COLO829 (cell line): ENCODE results near the gene ULK1.
A peak's percentile ranks its signal among the peaks of the same experiment; 100 is the strongest.

Experiments used
- DNase-seq: peaks from one replicate; pipeline ENCODE4 v3.0.0; 2012; ENCODE audit warnings: low spot score

ULK1 gene

DNA sequence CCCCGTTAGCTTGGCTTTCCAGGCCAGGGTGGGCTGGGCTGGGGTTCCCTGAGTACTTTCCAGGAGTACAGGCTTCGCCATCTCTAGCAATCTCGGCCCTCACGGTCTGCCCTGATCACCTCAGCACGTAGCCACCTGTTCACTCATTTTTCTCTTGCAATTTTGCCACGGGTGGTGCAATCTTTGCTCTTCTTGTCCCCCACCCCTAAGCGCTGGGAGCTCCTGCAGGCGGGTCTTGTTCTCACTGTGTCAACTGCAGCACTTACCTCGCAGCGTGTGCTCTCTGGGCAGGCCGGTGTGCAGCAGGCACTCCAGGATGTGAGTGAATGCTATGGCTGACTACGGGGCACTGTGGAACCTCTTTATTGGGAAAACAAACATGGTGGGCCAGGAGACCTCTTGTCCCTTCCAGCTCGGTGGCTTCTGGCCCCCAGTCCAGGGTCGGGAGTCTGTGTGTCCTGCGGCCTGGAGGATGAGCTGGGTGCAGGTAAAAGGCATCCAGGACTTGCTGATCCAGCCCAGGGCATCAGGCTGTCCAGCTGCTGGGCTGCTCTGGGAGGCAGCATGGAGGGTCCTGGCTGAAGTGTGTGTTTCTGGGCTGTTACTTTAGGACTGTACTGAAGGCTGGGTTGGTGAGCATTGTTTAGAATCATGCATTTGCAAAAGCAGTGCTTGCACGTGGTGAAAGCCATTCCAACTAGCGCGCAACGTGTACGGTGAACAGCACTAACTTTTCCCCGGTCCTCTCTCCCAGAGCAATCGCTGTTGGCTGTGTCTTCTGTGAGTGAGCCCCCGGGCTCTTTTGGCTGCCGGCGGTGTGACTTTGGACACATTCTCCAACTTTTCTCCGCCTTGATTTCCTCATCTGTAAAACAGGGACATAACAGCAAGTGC, 1.5 kb upstream of the ULK1 start:
- DNase-seq = no peak

DNA sequence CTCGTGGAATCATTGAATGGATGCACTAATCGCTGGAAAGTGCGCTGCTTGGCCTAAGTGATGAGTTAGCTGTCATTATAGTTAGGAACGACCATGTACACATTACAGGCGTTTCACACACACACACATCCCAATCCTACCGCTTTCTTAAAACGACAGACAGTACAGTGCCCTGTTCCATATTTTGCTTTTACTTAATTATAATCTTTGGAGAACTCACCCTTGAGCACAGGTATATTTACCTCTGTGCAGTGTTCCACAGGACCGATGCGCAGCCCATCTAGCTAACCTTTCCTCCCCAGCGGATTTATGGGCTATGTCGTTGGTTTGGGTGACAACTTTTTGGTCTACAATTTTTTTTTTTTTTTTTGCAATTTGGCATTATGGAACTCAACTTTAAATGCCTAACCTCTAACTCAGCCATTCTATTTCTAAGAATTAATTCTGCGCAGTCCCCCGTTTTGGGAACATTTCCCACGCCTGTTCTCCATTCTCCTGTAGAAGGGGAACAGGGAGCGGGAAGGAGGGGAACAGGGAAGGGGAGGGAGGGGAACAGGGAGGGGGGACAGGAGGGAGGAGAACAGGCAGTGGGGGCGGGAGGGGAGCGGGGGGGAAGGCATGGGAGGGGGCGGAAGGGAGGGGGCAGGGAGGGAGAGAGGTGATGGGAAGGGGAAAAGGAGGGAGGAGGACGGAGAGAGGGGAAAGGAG, 663 bp upstream of the ULK1 start:
- DNase-seq = no peak

DNA sequence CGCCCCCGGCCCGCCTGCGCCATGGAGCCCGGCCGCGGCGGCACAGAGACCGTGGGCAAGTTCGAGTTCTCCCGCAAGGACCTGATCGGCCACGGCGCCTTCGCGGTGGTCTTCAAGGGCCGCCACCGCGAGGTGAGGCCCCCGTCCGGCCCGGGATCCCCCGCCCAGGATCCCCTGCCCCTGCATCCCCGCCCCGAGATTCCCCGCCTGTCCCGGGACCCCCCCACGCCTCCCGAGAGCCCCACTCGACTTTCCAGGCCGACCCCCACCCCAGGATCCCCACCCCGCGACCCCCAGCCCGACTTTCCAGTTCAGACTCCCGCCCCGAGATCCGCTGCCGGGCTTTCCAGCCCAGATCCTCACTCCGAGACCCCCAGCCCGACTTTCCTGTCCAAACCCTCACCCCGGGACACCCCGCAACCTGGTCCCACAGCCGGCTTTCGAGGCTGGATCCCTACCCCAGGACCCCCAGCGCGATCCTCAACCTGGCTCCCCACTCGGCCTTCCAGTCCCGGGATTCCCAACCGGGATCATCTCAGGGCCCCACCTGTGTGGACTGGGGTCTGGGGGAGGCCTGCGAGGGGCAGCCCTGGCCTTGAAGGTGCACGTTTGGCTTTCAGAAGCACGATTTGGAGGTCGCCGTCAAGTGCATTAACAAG, 688 bp downstream of the ULK1 start:
- no peak for DNase-seq

DNA sequence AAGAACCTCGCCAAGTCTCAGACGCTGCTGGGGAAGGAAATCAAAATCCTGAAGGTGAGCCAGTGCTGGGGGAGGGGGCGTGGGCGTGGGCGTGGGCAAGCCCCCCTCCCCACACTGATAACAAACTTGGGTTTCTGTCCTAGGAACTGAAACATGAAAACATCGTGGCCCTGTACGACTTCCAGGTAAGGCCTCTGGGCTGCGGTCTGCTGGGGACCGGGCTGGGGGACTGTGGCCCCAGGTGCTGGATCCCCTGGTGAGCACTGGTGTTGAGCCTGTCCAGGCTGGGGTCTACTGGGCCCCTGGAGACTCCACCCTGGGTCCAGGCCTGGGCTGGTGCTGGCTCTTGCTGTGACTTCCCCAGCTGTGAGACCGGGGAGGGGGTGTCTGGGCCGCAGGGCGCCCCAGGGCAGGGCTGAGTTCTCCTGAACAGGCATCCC, 1.2 kb downstream of the ULK1 start:
- DNase-seq = no peak

DNA sequence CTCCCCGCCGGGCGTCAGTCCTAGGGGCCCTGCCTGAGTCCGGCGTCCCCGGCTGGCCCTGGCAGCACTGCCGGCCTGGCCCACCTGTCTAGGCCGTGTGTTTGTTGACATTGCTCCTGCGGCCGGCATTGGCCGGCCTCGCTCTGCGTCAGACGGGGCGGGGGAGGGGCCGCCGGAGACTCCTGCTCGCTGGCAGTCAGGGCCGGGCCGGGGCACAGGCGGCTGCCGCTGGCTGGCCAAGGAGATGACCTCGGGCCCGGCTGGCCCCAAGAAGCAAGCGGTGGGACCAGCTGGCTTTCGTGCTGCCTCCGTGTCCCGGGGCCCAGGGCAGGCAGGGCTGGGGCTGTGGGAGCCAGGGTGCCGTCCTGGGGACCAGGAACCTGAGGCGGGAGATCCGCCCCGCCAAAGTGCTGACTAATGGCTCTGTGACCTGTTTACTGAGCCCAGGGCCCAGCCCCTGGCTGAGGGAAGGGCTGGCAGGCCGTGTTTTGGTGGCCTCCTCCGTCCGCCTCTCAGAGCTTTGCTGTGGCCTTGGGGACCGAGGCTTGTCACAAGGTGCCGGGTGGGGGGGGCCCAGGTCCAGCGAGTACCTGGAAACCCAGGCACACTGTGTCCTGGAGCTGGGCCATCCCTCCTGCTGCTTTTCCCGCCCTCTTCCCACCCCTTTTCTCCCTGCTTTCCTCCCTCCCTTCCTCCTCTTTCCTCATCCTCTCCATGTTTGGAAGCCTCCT, 1.8 kb downstream of the ULK1 start:
- DNase-seq = peak; percentile 70

DNA sequence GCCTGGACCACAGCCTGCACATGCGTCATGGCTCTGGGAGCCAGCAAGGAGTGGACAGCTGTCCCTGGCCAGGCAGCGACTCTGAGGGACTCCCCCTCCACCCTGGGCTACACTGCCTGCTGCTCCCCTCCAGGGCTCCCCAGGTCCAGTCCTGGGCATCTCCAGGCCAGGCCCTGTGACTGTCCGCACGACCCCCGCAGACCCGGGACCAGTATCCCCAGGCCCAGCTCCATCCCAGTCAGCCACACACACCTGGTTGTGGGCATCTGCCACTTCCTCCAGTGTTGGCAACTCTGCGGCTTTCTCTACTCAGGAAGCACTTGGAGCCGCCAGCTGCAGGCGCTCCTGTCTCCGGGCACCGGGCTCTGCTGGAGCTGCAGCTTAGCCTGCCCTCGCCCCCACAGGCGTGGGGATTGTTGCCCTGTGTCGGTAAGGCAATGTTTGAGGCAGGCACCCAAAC, 2.4 kb downstream of the ULK1 start:
- no peak for DNase-seq

DNA sequence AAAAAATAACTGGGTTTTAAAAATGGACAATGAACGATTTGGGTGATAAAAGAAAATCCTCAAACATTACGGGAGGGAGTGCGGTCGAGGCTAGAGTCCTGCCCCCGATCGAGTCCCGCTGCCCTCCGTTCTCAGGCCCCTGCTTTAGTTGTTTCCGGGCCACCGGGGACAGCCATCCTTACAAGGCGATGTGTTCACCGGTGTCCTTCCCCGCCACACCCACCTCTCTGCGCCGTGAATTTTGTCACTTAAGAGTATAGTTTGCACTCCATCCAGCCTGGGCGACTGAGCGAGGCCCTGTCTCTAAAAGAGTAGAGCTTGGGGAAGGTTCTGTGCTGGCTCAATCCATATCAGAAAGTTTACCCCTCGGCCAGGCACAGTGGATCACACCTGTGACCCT, 2.9 kb downstream of the ULK1 start:
- DNase-seq = no peak

DNA sequence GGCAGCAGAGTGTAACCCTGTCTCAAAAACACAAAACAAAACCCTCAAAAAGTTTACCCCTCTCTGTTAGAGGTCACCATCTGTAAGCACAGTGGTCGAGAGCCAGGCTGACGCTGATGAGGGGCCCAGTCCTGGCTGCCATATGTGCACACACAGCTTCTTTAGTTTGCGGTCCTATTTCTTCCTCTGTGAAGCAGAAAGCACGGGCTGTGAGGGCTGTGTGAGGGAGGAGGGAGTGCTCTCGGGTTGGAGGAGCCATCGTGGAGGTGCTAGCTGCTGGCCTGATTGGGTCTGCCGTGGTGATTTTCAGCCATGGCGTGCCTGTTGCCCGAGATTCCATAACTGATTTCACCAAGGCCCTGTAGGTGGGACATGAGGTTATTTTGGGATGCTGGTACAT, 3.5 kb downstream of the ULK1 start:
- DNase-seq = no peak

DNA sequence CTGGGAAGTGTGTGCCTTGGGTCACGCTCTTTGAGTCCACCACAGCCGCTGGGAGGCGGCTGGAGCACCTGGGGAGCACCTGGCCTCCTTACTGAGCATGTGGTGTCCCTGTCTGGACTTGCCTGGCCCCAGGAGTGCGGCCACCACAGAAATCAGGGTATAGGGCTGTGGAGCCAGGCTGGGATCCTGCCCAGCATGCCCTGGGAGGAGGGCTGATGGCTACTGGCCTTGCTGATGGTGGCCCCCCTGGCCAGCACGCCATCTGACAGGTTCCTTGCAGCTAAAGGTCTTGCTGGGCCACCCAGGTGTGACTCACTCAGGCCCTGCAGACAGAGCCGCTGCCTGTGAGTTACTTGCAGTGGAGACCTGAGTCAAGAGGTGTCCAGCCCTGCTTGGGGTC, 6.0 kb downstream of the ULK1 start:
- DNase-seq = no peak

DNA sequence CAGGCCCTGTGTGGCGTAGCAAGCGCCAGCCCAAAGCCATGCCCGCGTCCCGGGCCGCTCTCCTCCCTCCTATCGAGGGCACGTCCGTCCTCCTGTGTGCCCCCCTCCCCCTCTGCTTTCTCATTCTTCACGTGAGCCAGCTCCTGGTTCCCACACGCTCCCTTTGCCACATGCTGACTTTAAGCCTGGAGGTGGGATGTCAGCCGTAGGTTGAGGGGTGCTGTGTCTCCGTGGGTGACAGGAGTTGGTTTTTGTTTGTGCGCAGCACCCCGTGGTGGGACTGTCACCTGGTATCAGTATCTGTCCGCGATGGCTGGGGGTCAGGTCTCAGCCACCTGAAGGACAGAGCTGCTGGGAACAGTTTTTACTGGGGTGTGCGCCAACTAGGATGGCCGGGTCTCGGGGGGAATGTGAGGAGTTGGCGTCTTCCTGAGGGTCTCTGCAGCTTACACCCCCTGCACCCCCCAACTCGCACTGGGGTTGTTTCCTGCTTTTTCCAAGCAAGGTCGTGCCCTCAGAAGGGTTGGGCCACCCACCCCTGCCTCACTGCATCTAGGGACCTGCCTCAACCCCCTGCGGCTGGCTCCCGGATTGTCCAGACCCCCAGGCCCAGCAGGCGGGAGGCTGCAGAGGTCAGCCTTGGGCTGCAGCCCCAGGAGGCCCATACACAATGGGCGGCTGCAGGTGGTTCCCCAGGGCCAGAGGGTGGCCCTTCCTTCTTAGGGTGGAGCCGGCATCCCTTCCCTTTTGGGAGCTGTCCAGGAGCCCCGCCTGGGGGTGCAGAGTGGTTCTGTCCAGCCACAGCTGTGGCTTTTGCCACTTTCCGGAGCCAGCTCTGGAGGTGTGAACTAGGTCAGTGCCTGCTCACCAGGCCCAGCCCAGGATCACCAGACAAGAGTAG, 7.3 kb downstream of the ULK1 start:
- DNase-seq = no peak

DNA sequence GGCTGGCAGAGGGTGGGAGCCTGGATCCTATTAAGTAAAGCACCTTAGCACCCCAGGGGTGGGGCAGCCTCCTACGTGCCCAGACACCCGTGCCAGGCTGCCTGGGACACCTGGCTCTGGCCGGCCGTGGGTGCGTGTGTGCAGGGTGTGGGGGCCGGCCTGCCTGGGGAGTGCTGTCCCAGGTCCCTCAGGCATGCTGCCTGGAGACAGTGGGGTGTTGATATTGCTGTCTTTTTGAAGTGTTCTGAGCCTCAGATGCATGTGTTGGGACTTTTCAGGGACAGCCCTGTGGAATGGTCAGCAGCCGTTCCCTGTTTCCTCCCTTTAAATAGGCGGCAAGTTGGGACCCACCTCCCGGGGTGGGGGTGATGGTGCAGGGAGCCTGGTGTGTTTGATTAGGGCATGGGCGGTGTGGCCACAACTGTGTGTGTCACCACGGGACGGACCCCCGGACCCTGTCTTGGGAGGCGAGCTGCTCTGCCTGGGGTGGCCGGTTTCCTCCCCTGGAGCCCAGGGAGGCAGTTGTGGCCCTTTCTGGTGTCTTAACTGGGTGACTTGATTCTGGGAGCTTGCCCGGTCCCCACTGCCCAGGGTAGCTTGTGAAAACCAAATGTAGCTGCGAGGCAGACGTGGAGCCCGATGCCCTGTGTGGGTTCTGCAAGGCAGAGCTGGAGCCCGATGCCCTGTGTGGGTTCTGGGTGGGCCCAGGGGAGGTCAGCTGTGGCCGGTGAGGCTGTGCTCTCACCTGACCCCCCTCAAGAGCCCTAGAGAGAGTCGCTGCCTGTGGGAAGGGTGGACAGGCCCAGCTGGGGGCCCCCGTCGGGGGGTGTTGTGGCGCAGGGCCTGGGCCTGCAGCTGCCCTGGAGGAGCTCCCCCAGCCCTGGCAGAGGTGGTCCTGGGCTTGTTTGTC, 8.2 kb downstream of the ULK1 start:
- DNase-seq = no peak

DNA sequence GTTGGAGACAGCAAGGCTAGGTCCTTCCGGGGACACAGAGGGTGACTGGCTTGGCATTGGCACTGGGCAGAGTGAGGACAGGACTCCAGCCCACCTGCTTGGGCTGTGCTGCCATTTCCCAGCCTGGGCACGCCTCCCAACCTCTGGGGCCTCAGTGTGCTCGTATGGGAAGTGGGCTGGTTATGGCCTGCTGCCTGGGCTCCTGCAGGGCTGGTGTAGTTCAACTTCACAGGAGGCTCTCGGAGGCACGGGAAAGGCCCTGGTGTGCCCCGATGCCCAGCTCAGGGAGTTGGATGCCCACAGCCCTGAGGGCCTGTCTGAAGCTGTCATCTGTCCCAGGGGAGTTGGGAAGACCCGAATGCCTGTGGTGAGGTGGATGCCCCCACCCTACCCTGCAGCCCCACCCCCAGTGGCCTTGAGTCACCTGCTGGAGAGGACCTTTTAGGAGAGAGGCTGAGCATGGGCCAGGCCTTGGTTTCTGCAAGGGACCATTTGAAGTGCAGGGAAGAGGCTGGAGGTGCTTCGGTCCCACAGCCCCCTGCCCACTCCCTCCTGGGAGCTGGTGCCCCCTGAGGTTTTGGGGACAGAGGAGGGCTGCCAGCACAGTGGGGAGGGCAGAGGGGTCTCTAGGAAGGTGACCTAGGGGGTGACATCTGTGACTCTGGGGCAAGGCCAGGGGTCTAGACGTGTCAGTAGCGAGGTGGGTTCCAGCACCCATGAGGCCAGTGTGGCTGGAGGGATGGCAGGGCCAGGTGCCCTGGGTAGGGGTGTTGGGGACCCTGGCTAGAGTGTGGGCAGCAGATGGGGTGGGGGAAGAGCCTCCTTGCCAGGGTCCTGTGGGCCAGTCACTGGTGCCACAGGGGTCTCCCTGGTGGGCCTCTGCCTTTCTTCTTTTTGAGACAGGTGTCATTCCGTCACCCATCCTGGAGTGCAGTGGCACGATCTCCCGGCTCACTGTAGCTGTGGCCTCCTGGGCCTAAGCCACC, 9.1 kb downstream of the ULK1 start:
- no peak for DNase-seq

DNA sequence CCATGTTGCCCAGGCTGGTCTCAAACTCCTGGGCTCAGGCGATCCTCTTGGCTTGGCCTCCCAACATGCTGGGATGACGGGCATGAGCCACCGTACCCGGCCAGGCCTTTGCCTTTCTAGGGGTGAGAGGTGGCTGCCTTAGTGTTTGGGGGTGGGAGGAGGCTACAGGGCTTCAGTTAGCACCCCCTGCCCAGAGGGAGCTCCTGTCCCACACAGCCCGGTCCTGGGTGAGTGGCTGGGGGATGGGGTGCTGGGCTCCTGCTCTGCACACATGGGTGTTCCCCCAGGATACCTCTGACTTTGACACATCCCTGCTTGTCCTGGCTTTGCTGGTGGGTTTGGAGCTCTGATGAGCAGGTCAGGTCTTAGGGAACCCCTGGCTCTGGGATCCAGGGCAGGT, 9.9 kb downstream of the ULK1 start:
- DNase-seq = no peak

DNA sequence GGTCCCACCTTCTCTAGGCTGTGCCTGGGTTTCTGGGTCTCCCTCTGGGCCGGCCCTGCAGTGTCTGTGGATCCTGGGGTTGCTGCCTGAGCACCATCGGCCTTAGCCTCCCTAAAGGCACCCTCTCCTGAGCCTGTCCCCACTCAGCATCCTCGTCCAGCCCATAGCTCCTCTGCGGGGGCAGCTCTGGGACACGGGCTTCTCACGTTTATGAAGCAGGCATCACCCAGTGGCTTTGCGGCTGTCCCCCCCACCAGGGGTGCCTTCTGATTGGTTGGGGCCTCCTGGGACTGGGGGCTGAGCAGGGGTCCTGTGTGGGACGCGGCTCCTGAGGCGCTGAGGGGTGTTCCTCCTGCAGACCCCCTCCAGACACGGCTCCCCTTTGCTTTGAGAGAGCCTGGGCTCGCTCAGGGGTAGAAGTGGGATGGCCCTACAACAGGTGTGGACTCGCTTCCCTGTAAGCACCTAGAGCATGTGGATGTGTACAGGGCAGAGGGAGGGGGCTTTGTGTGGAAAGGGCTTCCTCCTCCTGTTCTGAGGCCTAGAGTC, 10.7 kb downstream of the ULK1 start:
- no peak for DNase-seq

DNA sequence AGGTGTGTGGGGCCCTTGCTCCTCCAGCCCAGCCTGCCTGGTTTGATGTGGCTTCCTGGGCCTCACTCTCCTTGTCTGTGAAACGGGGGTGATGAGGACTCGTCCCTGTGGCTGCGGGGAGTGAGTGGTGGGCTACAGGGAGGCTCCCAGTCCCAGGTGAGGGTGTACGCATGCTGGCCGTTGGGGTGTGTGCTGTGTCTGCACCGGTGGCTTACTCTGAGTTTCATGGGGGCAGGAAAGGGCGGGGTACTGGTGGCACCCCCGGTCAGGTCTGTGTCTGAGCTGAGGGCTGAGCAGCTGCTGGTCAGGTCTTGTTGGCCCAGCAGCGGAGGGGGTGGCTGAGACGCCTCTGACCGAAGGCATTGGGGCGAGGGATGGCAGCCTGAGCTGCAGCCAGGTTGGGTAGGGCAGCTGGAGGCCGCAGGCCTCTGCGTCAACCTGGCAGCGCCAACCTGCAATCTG, 11.2 kb downstream of the ULK1 start:
- no peak for DNase-seq

DNA sequence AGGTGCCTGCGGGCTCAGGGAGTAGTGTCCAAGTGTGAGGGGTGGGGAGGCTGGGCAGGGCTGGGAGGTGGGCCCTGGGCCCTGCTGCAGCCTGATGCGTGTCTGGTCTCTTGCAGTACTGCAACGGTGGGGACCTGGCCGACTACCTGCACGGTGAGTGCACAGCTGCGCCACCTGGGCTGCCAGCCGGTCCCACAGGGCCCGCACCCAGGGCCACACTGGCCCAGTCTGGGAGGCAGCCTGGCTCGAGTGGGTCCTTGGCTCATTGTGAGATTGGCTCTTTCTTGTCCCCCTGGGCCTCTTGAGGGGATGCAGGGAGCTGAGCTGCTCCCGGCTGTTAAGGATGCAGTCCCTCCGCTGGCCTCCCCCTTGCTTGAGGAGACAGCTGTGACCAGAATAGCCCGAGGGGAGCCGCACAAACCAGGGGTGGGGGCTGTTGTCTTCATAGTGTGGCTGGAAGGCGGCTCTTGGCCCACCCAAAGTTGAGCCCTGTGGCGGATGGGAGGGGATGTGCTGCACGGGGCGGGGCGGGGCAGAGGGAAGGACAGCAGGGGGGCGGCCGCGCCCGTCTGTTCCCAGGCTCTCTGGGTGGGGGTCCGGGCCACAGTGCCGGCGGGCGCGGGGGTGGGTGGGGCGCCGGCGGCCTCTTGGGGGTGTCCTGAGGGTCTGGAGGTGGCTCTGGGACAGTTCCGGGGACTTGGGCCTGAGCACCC, 13.1 kb downstream of the ULK1 start:
- DNase-seq = no peak
